ENCODE data around the gene CERKL. TPM values are rescaled to one million over a fixed set of nuclear protein-coding genes. Genes with fewer than 3 reads are reported as not detected.

CERKL gene
- total RNA-seq, 4 donors from 2014 or later = not detected

DNA sequence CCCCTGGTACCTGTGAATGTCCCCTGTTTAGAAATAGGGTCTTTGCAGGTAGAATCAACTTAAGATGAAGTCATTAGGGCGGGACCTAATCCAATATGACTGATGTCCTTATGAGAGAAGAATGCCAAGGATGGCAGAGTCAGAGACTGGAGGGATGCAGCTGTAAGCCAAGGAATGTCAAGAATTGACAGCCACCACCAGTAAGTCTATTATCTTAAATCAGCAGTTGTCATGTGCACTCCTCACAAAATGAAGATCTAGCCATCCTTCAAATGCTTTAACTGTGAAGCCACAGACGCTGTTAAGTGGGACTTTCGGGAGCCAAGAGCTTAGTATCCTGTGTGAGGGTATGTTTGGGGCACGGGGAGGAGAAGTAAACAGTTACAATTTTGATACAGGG is 116.5 kb downstream of the CERKL start:
- intact Hi-C loops (cut with DNase I; ENCODE audit: low total_unique reads) = no loop called here
- 81 to 84% methylated on average over 4 of the region's 4 CpGs for WGBS, 2 donors
- H3K4me3 ChIP-seq (ENCODE audit: low read depth, poor library complexity, severe bottlenecking) = no peak overlapping the region
- TF ChIP-seq, protein P1, sequence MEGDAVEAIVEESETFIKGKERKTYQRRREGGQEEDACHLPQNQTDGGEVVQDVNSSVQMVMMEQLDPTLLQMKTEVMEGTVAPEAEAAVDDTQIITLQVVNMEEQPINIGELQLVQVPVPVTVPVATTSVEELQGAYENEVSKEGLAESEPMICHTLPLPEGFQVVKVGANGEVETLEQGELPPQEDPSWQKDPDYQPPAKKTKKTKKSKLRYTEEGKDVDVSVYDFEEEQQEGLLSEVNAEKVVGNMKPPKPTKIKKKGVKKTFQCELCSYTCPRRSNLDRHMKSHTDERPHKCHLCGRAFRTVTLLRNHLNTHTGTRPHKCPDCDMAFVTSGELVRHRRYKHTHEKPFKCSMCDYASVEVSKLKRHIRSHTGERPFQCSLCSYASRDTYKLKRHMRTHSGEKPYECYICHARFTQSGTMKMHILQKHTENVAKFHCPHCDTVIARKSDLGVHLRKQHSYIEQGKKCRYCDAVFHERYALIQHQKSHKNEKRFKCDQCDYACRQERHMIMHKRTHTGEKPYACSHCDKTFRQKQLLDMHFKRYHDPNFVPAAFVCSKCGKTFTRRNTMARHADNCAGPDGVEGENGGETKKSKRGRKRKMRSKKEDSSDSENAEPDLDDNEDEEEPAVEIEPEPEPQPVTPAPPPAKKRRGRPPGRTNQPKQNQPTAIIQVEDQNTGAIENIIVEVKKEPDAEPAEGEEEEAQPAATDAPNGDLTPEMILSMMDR (IDR thresholded peaks at IDR 0.05) = no peak
- DNase-seq (ENCODE audit: low spot score in 2 of 2) = no peak

DNA sequence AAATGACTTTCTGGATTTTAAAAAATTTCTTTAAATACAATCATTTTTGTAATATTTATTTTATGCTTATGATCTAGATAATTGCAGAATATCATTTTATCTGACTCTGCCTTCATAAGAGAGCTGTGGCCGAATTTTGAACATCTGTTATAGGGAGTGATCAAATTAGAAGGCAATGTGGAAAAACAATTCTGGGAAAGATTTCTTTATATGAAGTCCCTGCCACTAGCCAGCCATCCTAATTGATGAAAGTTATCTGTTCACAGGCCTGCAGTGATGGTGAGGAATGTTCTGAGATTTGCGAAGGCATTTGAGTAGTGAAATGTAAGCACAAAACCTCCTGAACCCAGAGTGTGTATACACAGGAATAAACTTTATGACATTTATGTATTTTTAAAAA is 120.2 kb downstream of the CERKL start:
- DNase-seq (ENCODE audit: low spot score in 2 of 2) = no peak
- 88 to 94% methylated on average over 2 of the region's 2 CpGs for WGBS, 2 donors
- intact Hi-C loops (cut with DNase I; ENCODE audit: low total_unique reads) = no loop called here
- TF ChIP-seq, protein P1 (IDR thresholded peaks at IDR 0.05) = no peak
- no peak for TF ChIP-seq POLR2A (IDR thresholded peaks at IDR 0.05)
- no peak overlapping the region for H3K4me3 ChIP-seq (ENCODE audit: low read depth, poor library complexity, severe bottlenecking)

DNA sequence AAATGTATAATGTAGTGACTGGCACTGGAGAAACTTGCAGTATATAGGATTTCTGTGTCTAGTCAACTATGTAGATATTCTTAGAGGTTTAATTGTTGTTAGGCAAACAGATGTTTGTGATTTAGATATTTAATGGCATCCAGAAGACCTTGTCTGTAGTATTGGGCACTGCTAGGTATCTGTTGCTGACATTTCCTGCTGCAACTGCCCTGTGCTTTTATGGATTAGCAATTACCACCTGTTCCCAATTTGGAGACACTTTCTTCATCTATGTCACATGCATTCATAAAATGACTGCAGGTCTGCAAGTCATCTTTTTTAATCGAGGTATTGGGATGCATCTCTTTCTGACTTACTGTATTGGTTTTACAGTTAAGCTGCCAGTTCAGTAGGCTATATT is 128.5 kb downstream of the CERKL start:
- 71 to 77% methylated on average over 1 of the region's 1 CpG for WGBS, 2 donors
- DNase-seq (ENCODE audit: low spot score in 2 of 2) = no peak
- TF ChIP-seq POLR2A (IDR thresholded peaks at IDR 0.05) = no peak
- TF ChIP-seq, protein P1 (IDR thresholded peaks at IDR 0.05) = no peak
- no peak overlapping the region for H3K4me3 ChIP-seq (ENCODE audit: low read depth, poor library complexity, severe bottlenecking)
- intact Hi-C loops (cut with DNase I; ENCODE audit: low total_unique reads) = no loop called here

DNA sequence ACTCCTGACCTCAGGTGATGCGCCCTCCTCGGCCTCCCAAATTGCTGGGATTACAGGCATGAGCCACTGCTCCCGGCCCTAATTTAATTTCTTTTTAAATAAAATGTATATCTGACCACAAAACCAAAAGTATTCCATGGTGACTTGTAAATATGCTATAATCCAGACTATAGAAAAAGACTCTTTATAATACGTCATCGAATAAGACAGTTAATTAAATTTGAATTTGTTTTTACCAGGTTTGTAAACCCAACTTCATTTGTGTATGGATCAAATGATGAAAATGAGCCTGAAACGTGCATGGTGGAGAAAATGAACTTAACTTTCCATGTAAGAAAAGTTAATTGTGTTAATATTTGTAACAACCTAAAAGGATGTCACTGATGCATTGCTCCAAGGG is 129.8 kb downstream of the CERKL start:
- TF ChIP-seq, protein P1 (IDR thresholded peaks at IDR 0.05) = no peak
- TF ChIP-seq POLR2A (IDR thresholded peaks at IDR 0.05) = no peak
- WGBS, 2 donors = 92 to 96% methylated on average over 6 of the region's 6 CpGs
- intact Hi-C loops (cut with DNase I; ENCODE audit: low total_unique reads) = no loop called here

DNA sequence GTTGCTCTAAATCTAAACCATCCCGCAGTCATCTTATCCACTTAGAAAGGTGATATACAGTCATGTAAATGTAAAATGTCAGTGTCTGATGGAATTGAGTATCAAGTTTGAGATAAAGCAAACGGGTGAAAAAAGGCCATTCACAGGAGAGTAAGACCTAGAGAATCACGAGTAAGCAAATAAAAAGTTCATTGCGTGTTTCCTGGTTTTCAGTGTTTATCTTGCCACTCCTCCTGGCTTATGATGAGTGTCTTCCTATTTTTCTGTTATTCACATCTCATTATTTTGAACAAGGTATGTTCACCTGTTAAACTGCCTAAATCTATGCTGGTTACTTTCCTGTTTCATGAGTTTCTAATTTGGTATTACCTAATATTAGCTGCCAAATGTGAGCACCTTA is 130.9 kb downstream of the CERKL start:
- TF ChIP-seq, protein P1 (IDR thresholded peaks at IDR 0.05) = no peak
- TF ChIP-seq POLR2A (IDR thresholded peaks at IDR 0.05) = no peak
- intact Hi-C loops (cut with DNase I; ENCODE audit: low total_unique reads) = no loop called here
- H3K4me3 ChIP-seq (ENCODE audit: low read depth, poor library complexity, severe bottlenecking) = no peak overlapping the region
- WGBS, 2 donors = 81 to 85% methylated on average over 4 of the region's 4 CpGs
- no peak for DNase-seq (ENCODE audit: low spot score in 2 of 2)

More for the DNA sequence above, 129.8 kb downstream of the CERKL start:
- DNase-seq (ENCODE audit: low spot score in 2 of 2) = no peak
- no peak overlapping the region for H3K4me3 ChIP-seq (ENCODE audit: low read depth, poor library complexity, severe bottlenecking)

DNA sequence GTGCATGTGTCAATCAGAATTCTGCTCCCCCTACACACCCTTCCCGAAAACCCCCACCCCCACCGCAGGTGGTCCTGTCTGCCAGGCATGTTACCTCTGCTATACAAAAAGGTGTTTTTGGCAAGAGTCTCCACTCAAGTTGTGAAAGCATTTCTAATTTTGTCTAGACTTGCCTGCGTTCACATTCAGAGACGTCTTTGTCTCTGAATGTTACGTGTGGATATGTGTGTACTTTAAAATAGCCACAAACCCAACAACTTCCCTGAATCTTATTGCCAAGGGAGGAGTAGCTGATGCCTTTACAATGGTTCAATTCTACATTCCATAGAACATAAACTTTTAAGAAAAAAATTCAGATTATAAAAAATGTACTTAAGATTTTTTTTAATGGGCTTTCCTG is 133.1 kb downstream of the CERKL start:
- peak in 1 of 2 donors; percentile 16 for DNase-seq (ENCODE audit: low spot score in 2 of 2)
- 58 to 64% methylated on average over 5 of the region's 5 CpGs for WGBS, 2 donors
- no peak overlapping the region for H3K4me3 ChIP-seq (ENCODE audit: low read depth, poor library complexity, severe bottlenecking)
- intact Hi-C loops (cut with DNase I; ENCODE audit: low total_unique reads) = no loop called here
- TF ChIP-seq, protein P1 (IDR thresholded peaks at IDR 0.05) = no peak
- no peak for TF ChIP-seq POLR2A (IDR thresholded peaks at IDR 0.05)
